Fibroblast of the aortic adventitia (primary cell): ENCODE results near the gene OTOGL. TPM values are rescaled to one million over a fixed set of nuclear protein-coding genes. Genes with fewer than 3 reads are reported as not detected.
A peak's percentile ranks its signal among the peaks of the same experiment; 100 is the strongest.

ENCODE experiments used
- DNase-seq: peaks from one replicate; pipeline ENCODE4 v3.0.0-alpha.2; 2010; ENCODE audit warnings: low read depth
- H3K4me3 ChIP-seq: 2 replicates; pipeline ENCODE4 v1.5.1; 2011; ENCODE audit warnings: low read depth, mild to moderate bottlenecking, control low read depth, low read length, moderate library complexity
- total RNA-seq: library from RNA; depleted of rRNA; stranded (reverse); fragments of >200 nt; gene quantifications from 2 replicates; pipeline ENCODE4 v1.2.3, GENCODE V29; 2012; ENCODE audit warnings: low replicate concordance
- TF ChIP-seq, protein P1 (sequence below): IDR thresholded peaks from 2 replicates; pipeline ENCODE4 v1.5.1; 2011; ENCODE audit warnings: mild to moderate bottlenecking, low read length, control low read depth, inconsistent platforms; ENCODE audit not compliant: insufficient read depth

Gene OTOGL
- total RNA-seq, 1 donor, result 0.27 TPM

- DNase-seq, result no peak
- no peak overlapping the region for H3K4me3 ChIP-seq
- TF ChIP-seq, protein P1, sequence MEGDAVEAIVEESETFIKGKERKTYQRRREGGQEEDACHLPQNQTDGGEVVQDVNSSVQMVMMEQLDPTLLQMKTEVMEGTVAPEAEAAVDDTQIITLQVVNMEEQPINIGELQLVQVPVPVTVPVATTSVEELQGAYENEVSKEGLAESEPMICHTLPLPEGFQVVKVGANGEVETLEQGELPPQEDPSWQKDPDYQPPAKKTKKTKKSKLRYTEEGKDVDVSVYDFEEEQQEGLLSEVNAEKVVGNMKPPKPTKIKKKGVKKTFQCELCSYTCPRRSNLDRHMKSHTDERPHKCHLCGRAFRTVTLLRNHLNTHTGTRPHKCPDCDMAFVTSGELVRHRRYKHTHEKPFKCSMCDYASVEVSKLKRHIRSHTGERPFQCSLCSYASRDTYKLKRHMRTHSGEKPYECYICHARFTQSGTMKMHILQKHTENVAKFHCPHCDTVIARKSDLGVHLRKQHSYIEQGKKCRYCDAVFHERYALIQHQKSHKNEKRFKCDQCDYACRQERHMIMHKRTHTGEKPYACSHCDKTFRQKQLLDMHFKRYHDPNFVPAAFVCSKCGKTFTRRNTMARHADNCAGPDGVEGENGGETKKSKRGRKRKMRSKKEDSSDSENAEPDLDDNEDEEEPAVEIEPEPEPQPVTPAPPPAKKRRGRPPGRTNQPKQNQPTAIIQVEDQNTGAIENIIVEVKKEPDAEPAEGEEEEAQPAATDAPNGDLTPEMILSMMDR, result no peak
Measured at GRCh38 chr12:80168936-80169335, 69.6 kb downstream of the OTOGL start.

DNA sequence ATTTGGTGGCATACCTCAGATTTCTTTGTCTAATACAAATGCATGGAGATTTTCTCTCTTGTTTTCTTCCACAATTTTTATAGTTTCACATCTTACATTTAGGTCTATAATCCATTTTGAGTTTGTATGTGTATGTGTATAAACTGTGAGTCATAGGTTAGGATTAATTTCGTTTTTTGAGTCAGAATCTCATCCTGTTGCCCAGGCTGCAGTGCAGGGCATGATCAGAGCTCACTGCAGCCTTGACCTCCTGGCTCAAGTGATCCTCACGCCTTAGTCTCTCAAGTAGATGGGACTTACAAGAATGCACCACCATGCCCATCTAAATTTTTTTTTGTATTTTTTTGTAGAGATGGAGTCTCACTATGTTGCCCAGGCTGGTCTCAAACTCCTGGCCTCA, 71.6 kb downstream of the OTOGL start:
- no peak for DNase-seq
- TF ChIP-seq, protein P1, result no peak
- H3K4me3 ChIP-seq, result no peak overlapping the region

GRCh38 chr12:80173083-80173864, 73.9 kb downstream of the OTOGL start:
- H3K4me3 ChIP-seq, result no peak overlapping the region
- DNase-seq, result no peak
- TF ChIP-seq, protein P1, result no peak

DNA sequence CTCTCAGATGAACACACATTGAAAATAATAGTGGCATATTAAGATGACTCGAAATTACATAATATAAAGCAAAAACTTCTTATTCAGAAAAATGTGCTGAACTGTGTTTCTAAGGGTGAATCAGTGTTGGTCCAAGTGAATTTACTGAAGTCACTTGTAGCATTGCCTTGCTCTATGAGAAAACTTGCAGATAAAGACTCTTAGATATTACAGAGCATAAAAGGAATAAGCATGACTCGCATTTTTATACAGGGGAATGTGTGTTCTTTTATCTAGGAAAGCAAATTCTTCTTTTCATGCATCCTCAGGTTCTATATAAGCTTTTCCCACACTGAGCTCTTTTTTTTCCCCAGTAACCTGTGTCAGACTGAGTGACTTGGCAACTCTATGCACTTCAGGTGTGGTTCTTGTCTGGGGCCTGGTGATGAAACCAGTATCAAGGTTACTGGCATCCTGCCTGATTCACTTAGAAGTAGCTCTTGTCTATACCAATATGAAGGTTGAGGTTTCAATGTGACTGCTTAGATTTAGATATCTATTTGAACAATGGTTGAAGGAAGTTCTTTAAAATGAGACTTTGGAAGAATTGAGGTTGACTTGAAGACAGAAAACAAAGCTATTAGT, 76.1 kb downstream of the OTOGL start:
- no peak overlapping the region for H3K4me3 ChIP-seq
- TF ChIP-seq, protein P1, result no peak
- DNase-seq, result peak; percentile 28

- no peak for DNase-seq
- H3K4me3 ChIP-seq, result no peak overlapping the region
- TF ChIP-seq, protein P1, result no peak
Measured at GRCh38 chr12:80176706-80177105, 77.4 kb downstream of the OTOGL start.

DNA sequence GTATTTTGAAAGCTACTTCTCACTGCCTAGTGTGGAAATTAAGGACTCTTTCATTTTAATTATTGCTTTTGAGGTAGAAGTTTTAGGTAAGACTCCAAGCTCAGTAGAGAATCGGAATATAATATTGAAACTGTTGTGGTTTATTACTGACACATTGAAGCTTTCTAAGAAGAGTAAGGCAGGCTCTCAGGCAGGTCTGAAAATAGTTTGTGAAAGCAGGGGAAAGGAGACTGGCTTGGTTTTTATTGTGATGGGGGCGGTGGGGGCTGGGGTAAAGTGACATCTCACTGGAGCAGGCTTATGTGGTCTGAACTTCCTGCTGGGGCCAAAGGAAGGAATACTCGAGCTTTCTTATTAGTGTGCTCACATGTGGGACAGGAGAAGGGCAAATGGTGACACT, 79.5 kb downstream of the OTOGL start:
- no peak overlapping the region for H3K4me3 ChIP-seq
- TF ChIP-seq, protein P1, result no peak
- DNase-seq, result no peak
